H1 (cell line): ENCODE measurements around the gene SYMPK. TPM values are rescaled to one million over a fixed set of nuclear protein-coding genes. Genes with fewer than 3 reads are reported as not detected.
A peak's percentile ranks its signal among the peaks of the same experiment; 100 is the strongest.

Experiments used
- CTCF ChIA-PET: fragments of 300-600 bp; sonication (Branson Sonifier 250); formaldehyde crosslinking; loops from one replicate; lab custom pipeline; 2021; ENCODE audit not compliant: partially characterized antibody; lab: Charles Lee
- POLR2A ChIA-PET: fragments of 300-600 bp; sonication (Branson Sonifier 250); formaldehyde crosslinking; loops from one replicate; lab custom pipeline; 2021; ENCODE audit warnings: inconsistent platforms; ENCODE audit not compliant: partially characterized antibody; lab: Charles Lee
- DNase-seq, 2 experiments: peaks; one replicate each; pipeline versions ENCODE4 v3.0.0 to v3.0.0-alpha.2; 2010 to 2022; ENCODE audit warnings: low spot score in 2 of 2, low read depth in 1 of 2, mixed read lengths in 1 of 2
- FAIRE-seq: peaks from 2 replicates; lab custom pipeline; 2011; peaks lifted over from hg19 to GRCh38; lab: Jason Lieb, UNC
- H2AFZ ChIP-seq: 2 replicates; pipeline ENCODE4 v1.8.1; 2012; ENCODE audit warnings: low read length, inconsistent platforms
- H2AK5ac ChIP-seq: 2 replicates; pipeline ENCODE4 v1.6.1; 2013; ENCODE audit warnings: low read depth, low read length
- H2BK120ac ChIP-seq: replicated peaks from 2 replicates; pipeline ENCODE3; 2013; ENCODE audit warnings: low read depth, low read length, inconsistent platforms
- H2BK12ac ChIP-seq: 2 replicates; pipeline ENCODE4 v1.6.1; 2013; ENCODE audit warnings: low read depth, low read length
- H2BK15ac ChIP-seq: 2 replicates; pipeline ENCODE4 v1.6.1; 2013; ENCODE audit warnings: low read length
- H2BK20ac ChIP-seq: 2 replicates; pipeline ENCODE4 v1.6.1; 2013; ENCODE audit warnings: low read length
- H2BK5ac ChIP-seq: 2 replicates; pipeline ENCODE4 v1.6.1; 2013; ENCODE audit warnings: low read depth, low read length
- H3K14ac ChIP-seq: 2 replicates; pipeline ENCODE4 v1.6.1; 2013; ENCODE audit warnings: inconsistent platforms; ENCODE audit not compliant: insufficient read length
- H3K18ac ChIP-seq: 2 replicates; pipeline ENCODE4 v1.6.1; 2013; ENCODE audit warnings: low read length; ENCODE audit errors: extremely low read depth
- H3K23ac ChIP-seq: 2 replicates; pipeline ENCODE4 v1.6.1; 2013; ENCODE audit warnings: inconsistent platforms; ENCODE audit not compliant: insufficient read length
- H3K23me2 ChIP-seq: 2 replicates; pipeline ENCODE4 v1.6.1; 2013; ENCODE audit warnings: low read depth, low read length
- H3K27ac ChIP-seq: 2 replicates; pipeline ENCODE4 v1.6.1; 2011; ENCODE audit warnings: low read depth, low read length, inconsistent platforms
- H3K27me3 ChIP-seq, 4 experiments: replicated peaks in 1 of 4; 1 replicate in 1 of 4; 2 replicates in 3 of 4; pipeline versions ENCODE4 v1.6.1 to v1.8.1; 2011 to 2013; ENCODE audit warnings: low read length in 3 of 4, mild to moderate bottlenecking in 3 of 4, inconsistent platforms in 2 of 4, mixed read lengths in 2 of 4, moderate library complexity in 1 of 4; ENCODE audit not compliant: control insufficient read depth in 3 of 4, insufficient read depth in 3 of 4; ENCODE audit errors: extremely low read depth in 1 of 4
- H3K36me3 ChIP-seq, 4 experiments: 2 replicates each; pipeline versions ENCODE4 v1.6.1 to v1.8.1; 2011 to 2013; ENCODE audit warnings: mild to moderate bottlenecking in 4 of 4, low read length in 3 of 4, moderate library complexity in 2 of 4, control low read depth in 1 of 4, inconsistent platforms in 1 of 4; ENCODE audit not compliant: insufficient read depth in 4 of 4, control insufficient read depth in 2 of 4
- H3K4ac ChIP-seq: replicated peaks from 2 replicates; pipeline ENCODE3; 2013; ENCODE audit warnings: low read length, low read depth, mixed read lengths, inconsistent platforms; ENCODE audit not compliant: insufficient read length
- H3K4me1 ChIP-seq, 4 experiments: replicated peaks in 1 of 4; 1 replicate in 1 of 4; 2 replicates in 3 of 4; pipeline versions ENCODE4 v1.6.1 to v1.8.1; 2011 to 2013; ENCODE audit warnings: low read length in 3 of 4, inconsistent platforms in 2 of 4, mixed read lengths in 1 of 4; ENCODE audit not compliant: insufficient read depth in 4 of 4, control insufficient read depth in 3 of 4
- H3K4me2 ChIP-seq, 2 experiments: 2 replicates each; pipeline versions ENCODE4 v1.6.1 to v1.8.1; 2011 to 2013; ENCODE audit warnings: low read depth in 2 of 2, low read length in 2 of 2, control low read depth in 1 of 2, inconsistent platforms in 1 of 2, mild to moderate bottlenecking in 1 of 2; ENCODE audit not compliant: insufficient read depth in 1 of 2
- H3K4me3 ChIP-seq, 4 experiments: fragments of 200-600, 300-600 bp in 1 of 4; sonication (generic), shearing (Covaris generic), sonication (Bioruptor Twin) in 1 of 4; 2 replicates each; pipeline versions ENCODE4 v1.5.1 to v1.8.1; 2011 to 2016; ENCODE audit warnings: low read length in 4 of 4, low read depth in 3 of 4, control low read depth in 2 of 4, inconsistent platforms in 2 of 4, mild to moderate bottlenecking in 2 of 4, mixed read lengths in 1 of 4, moderate library complexity in 1 of 4; ENCODE audit not compliant: insufficient read depth in 2 of 4; ENCODE audit errors: extremely low read depth in 1 of 4
- H3K56ac ChIP-seq: replicated peaks from 2 replicates; pipeline ENCODE3; 2013; ENCODE audit warnings: low read depth, mild to moderate bottlenecking, mixed read lengths, low read length, inconsistent platforms; ENCODE audit not compliant: insufficient read length
- H3K79me1 ChIP-seq: 2 replicates; pipeline ENCODE4 v1.6.1; 2013; ENCODE audit warnings: low read depth, low read length, control low read depth
- H3K79me2 ChIP-seq, 2 experiments: 2 replicates each; pipeline versions ENCODE4 v1.6.1 to v1.8.1; 2012 to 2013; ENCODE audit warnings: low read length in 2 of 2, mild to moderate bottlenecking in 2 of 2, inconsistent platforms in 1 of 2; ENCODE audit not compliant: insufficient read depth in 2 of 2, control insufficient read depth in 1 of 2
- H3K9ac ChIP-seq, 4 experiments: replicated peaks in 1 of 4; 1 replicate in 1 of 4; 2 replicates in 3 of 4; pipeline versions ENCODE4 v1.6.1 to v1.8.1; 2011 to 2013; ENCODE audit warnings: low read depth in 3 of 4, low read length in 3 of 4, control low read depth in 2 of 4, mild to moderate bottlenecking in 2 of 4, moderate library complexity in 2 of 4, inconsistent platforms in 1 of 4; ENCODE audit errors: extremely low read depth in 1 of 4
- H3K9me3 ChIP-seq, 2 experiments: 2 replicates each; pipeline versions ENCODE4 v1.6.1 to v1.8.1; 2012 to 2013; ENCODE audit warnings: mild to moderate bottlenecking in 2 of 2, moderate library complexity in 2 of 2, control low read depth in 1 of 2, inconsistent platforms in 1 of 2, low read depth in 1 of 2, low read length in 1 of 2, mixed read lengths in 1 of 2; ENCODE audit not compliant: insufficient read depth in 2 of 2
- H4K20me1 ChIP-seq, 2 experiments: replicated peaks in 1 of 2; 2 replicates each; pipeline versions ENCODE3 to v1.8.1; 2011 to 2013; ENCODE audit warnings: inconsistent platforms in 2 of 2, low read length in 2 of 2, mild to moderate bottlenecking in 1 of 2; ENCODE audit not compliant: insufficient read depth in 2 of 2, control insufficient read depth in 1 of 2
- H4K5ac ChIP-seq: 2 replicates; pipeline ENCODE4 v1.6.1; 2013; ENCODE audit warnings: low read length, low read depth, mixed read lengths, inconsistent platforms; ENCODE audit not compliant: insufficient read length
- H4K8ac ChIP-seq: 2 replicates; pipeline ENCODE4 v1.8.0; 2013; ENCODE audit warnings: mild to moderate bottlenecking, moderate library complexity, low read length, inconsistent platforms; ENCODE audit not compliant: insufficient read depth; ENCODE audit errors: extremely low read depth
- H4K91ac ChIP-seq: replicated peaks from 2 replicates; pipeline ENCODE3; 2013; ENCODE audit warnings: low read length, mixed read lengths, inconsistent platforms; ENCODE audit not compliant: insufficient read length
- KDM1A ChIP-seq: fragments of 200-600, 300-600 bp; sonication (generic); IDR thresholded peaks from 2 replicates; pipeline ENCODE4 v1.7.1; 2016; ENCODE audit warnings: mild to moderate bottlenecking, low read length, borderline replicate concordance
- RBBP5 ChIP-seq: IDR thresholded peaks from 2 replicates; pipeline ENCODE4 v1.7.1; 2012; ENCODE audit warnings: low read depth, mild to moderate bottlenecking, inconsistent platforms, low read length, moderate library complexity, borderline replicate concordance
- WGBS, 2 experiments: shearing (Covaris generic) in 1 of 2; methylation state at CpG; one replicate each; pipeline versions ENCODE4 v1.1.6 to v1.1.7; 2013 to 2015; ENCODE audit warnings: low lambda C conversion rate in 2 of 2, mixed read lengths in 2 of 2, inconsistent platforms in 1 of 2, low coverage in 1 of 2, missing lambda C conversion rate in 1 of 2; ENCODE audit not compliant: insufficient replicate concordance in 2 of 2, insufficient coverage in 1 of 2, insufficient read length in 1 of 2; ENCODE audit errors: extremely low coverage in 1 of 2, missing lambda C conversion rate in 1 of 2; 5-methylcytosine and 5-hydroxymethylcytosine counted together
- polyA plus RNA-seq, 7 experiments: library from polyadenylated mRNA; depleted of rRNA in 3 of 7; stranded (reverse) in 5 of 7; unstranded in 2 of 7; fragments of >200 nt in 5 of 7; fragments of 200-250 nt in 2 of 7; gene quantifications; 1 replicate in 5 of 7; 2 replicates in 1 of 7; 4 replicates in 1 of 7; pipeline versions ENCODE4 v1.2.1 to v1.2.3, GENCODE V29; 2011 to 2013; ENCODE audit warnings: missing spikeins in 2 of 7, mixed read lengths in 2 of 7
- total RNA-seq: library from RNA; stranded (reverse); fragmentation: NEBNext Ultra II Directional; extraction: Animal tissue kit (Norgen Biotek cat#: 25700); gene quantifications from 2 replicates; pipeline ENCODE4 v1.2.1, GENCODE V29; 2021

The SYMPK gene
- total and polyA plus RNA-seq, 2 of the 8 experiments (the other 6 are each of a cell fraction or from before 2014, with no cell fraction given), result 93.6 to 99.5 TPM

GRCh38 chr19:45899919-45900589 is 37.1 kb upstream of the SYMPK start:
- DNase-seq, result no peak
- no peak overlapping the region for H2BK20ac ChIP-seq
- TF ChIP-seq RBBP5 (no peak), KDM1A (peak; percentile 83)
- peaks cover 0 to 16% (median 11%) of the 10 kb centered on the region in 4 experiments; a peak in 6 of 7 replicates for H3K27me3 ChIP-seq
- no peak overlapping the region for H3K18ac ChIP-seq
- H3K4ac ChIP-seq, result no peak overlapping the region
- H3K4me1 ChIP-seq, result peaks cover 0 to 2% (median under 1%) of the 10 kb centered on the region in 4 experiments; a peak in 3 of 7 replicates
- no peak overlapping the region for H2AK5ac ChIP-seq
- H3K4me3 ChIP-seq, result no peak overlapping the region
- ChIA-PET CTCF (interaction anchor here (1.5 to 3.2 kb wide), 2 partner anchors 83 to 105 kb away, joined by 3 to 9 read pairs; no protein-coding TSS in a partner anchor), POLR2A (interaction anchor here (0.8 to 1.6 kb wide), 2 partner anchors 12 to 15 kb away, joined by 4 to 5 read pairs; no protein-coding TSS in a partner anchor)
- no peak overlapping the region for H3K9ac ChIP-seq
- no peak for FAIRE-seq
- peaks cover 22% of the 10 kb centered on the region; the same call in 1 of the 2 replicates for H3K23me2 ChIP-seq
- no peak overlapping the region for H2AFZ ChIP-seq
- H2BK12ac ChIP-seq, result no peak overlapping the region
- no peak overlapping the region for H4K8ac ChIP-seq
- no peaks in the 10 kb centered on the region for H3K79me2 ChIP-seq
- H3K4me2 ChIP-seq, result peak overlapping the region in 1 of 2 experiments; percentile 95; a peak in 1 of 4 replicates
- H3K23ac ChIP-seq, result no peak overlapping the region
- H3K27ac ChIP-seq, result no peak overlapping the region
- no peak overlapping the region for H3K14ac ChIP-seq
- H3K36me3 ChIP-seq, result peaks cover 0 to 8% (median 2%) of the 10 kb centered on the region in 4 experiments; a peak in 3 of 8 replicates
- no peak overlapping the region for H3K56ac ChIP-seq
- no peak overlapping the region for H2BK5ac ChIP-seq
- no peak overlapping the region for H2BK120ac ChIP-seq
- H3K79me1 ChIP-seq, result peaks cover 3% of the 10 kb centered on the region; the same call in 1 of the 2 replicates
- H4K91ac ChIP-seq, result no peak overlapping the region
- H4K5ac ChIP-seq, result no peak overlapping the region
- WGBS, 2 experiments, result 91 to 100% methylated on average over 1 to 4 of the region's 4 CpGs
- no peak overlapping the region for H2BK15ac ChIP-seq
- no peaks in the 10 kb centered on the region for H3K9me3 ChIP-seq
- peaks cover 2 to 10% of the 10 kb centered on the region in 2 experiments for H4K20me1 ChIP-seq
